ENCODE results near the gene HMCN2. TPM values are rescaled to one million over a fixed set of nuclear protein-coding genes. Genes with fewer than 3 reads are reported as not detected.

The HMCN2 gene
- total RNA-seq, 4 donors from 2014 or later, result 9.6 to 21.1 (median 15.5) TPM

GRCh38 chr9:130430232-130430631 lies 164.7 kb downstream of the HMCN2 start:
- TF ChIP-seq, protein P1, sequence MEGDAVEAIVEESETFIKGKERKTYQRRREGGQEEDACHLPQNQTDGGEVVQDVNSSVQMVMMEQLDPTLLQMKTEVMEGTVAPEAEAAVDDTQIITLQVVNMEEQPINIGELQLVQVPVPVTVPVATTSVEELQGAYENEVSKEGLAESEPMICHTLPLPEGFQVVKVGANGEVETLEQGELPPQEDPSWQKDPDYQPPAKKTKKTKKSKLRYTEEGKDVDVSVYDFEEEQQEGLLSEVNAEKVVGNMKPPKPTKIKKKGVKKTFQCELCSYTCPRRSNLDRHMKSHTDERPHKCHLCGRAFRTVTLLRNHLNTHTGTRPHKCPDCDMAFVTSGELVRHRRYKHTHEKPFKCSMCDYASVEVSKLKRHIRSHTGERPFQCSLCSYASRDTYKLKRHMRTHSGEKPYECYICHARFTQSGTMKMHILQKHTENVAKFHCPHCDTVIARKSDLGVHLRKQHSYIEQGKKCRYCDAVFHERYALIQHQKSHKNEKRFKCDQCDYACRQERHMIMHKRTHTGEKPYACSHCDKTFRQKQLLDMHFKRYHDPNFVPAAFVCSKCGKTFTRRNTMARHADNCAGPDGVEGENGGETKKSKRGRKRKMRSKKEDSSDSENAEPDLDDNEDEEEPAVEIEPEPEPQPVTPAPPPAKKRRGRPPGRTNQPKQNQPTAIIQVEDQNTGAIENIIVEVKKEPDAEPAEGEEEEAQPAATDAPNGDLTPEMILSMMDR (IDR thresholded peaks at IDR 0.05), result no peak
- TF ChIP-seq POLR2AphosphoS5 (IDR thresholded peaks at IDR 0.05) (no peak), EP300 (IDR thresholded peaks at IDR 0.05) (no peak), POLR2A (IDR thresholded peaks at IDR 0.05) (no peak)
- Histone ChIP-seq H3K27ac (no peak overlapping the region), H3K36me3 (peaks cover 0 to 41% of the 10 kb centered on the region in 2 donors), H3K27me3 (peaks cover 10% of the 10 kb centered on the region), H3K9me3 (no peaks in the 10 kb centered on the region), H3K4me1 (peaks cover 0 to 13% (median 10%) of the 10 kb centered on the region in 3 donors), H3K4me3 (no peak overlapping the region)
- no CpG with 5 or more reads among the region's 18 CpGs for WGBS, 2 donors (ENCODE audit: low coverage in 1 of 2)
- no peak for ATAC-seq

DNA sequence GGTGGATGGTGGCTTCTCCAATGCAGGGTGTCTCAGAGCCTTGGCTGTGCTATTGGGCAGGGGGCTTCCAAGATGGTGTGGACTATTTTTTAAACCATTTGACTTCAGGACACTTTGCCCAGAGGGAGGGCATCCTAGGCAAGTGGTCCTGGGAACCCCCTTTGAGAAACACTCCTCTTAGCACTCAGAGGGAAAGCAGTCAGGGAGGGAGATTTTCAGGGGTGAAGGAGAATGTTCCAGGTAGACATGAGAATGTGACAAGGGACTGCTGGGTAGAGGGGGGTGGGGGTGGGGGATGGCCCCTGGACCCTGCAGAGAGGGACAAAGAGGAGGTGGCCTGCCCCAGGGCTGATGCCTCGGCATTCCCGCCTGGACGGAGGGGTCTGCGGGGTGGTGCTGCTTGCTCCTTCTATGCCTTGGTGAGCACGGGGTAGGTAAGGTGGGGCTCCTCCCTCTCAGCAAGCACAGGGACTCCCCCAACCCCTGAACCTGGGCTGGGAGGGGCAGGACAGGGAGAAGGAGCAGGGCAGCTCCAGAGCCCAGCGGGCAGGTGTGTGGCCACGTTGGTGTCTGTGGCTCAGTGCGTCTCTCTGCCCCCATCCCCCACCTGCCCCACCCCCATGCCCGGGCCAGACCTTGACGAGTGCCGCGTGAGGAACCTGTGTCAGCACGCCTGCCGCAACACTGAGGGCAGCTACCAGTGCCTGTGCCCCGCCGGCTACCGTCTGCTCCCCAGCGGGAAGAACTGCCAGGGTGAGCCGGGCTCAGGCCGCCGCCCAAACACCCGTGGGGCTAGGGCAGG lies 165.4 kb downstream of the HMCN2 start:
- Histone ChIP-seq H3K9me3 (no peaks in the 10 kb centered on the region), H3K27me3 (peaks cover 10% of the 10 kb centered on the region), H3K27ac (no peak overlapping the region), H3K36me3 (peaks cover 0 to 35% of the 10 kb centered on the region in 2 donors), H3K4me3 (no peak overlapping the region), H3K4me1 (peaks cover 0 to 13% (median 10%) of the 10 kb centered on the region in 3 donors)
- ATAC-seq, result no peak
- 100% methylated on average over 2 of the region's 22 CpGs; no CpG with 5 or more reads in 1 of the 2 donors for WGBS, 2 donors (ENCODE audit: low coverage in 1 of 2)
- TF ChIP-seq, protein P1 (IDR thresholded peaks at IDR 0.05), result no peak
- TF ChIP-seq POLR2AphosphoS5 (IDR thresholded peaks at IDR 0.05) (no peak), EP300 (IDR thresholded peaks at IDR 0.05) (no peak), POLR2A (IDR thresholded peaks at IDR 0.05) (no peak)

DNA sequence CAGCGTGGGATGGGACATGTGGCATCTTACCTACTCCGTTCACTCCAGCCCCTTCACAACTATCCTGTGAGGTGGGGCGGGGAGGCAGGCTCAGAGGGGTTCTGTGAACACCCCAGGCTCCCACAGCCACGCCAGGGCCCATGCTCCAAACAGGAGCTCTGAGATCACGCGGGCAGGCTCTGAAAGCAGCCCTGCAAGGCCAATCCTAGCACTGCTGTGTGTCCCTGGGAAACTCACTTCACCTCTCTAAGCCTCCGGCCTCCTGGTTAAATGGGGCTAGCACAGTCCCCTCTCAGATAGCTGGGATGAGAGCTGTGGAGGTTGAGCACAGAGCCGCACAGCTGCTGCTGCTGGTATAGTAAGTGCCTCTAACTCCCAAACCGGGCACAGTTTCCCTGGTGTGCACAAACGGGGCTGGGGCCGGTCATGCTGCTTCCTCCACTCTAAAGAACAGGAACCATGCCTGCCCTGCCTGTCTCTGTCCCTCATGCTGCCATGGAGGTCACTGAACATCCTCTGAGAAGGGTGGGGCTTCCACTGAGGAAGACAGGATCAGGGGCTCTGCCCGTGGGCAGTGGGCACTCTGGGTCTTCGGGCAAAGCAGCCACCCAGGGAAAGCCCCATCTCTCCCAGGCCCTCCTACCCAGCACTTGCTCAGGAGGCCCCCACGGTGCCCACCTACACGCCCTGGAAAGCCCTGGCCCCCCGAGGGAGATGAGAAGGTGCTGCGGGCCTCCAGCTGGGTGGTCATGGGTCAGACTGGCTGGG lies 166.2 kb downstream of the HMCN2 start:
- H3K27ac ChIP-seq, result no peak overlapping the region
- no peak overlapping the region for H3K4me3 ChIP-seq
- TF ChIP-seq, protein P1 (IDR thresholded peaks at IDR 0.05), result no peak
- TF ChIP-seq POLR2AphosphoS5 (IDR thresholded peaks at IDR 0.05), result no peak
- TF ChIP-seq POLR2A (IDR thresholded peaks at IDR 0.05), result no peak
- TF ChIP-seq EP300 (IDR thresholded peaks at IDR 0.05), result no peak
- peaks cover 10% of the 10 kb centered on the region for H3K27me3 ChIP-seq
- no peaks in the 10 kb centered on the region for H3K9me3 ChIP-seq
- 90 to 93% methylated on average over 4 of the region's 17 CpGs for WGBS, 2 donors (ENCODE audit: low coverage in 1 of 2)
- H3K36me3 ChIP-seq, result peaks cover 0 to 31% of the 10 kb centered on the region in 2 donors
- peaks cover 0 to 13% (median 10%) of the 10 kb centered on the region in 3 donors for H3K4me1 ChIP-seq
- no peak for ATAC-seq

GRCh38 chr9:130432362-130432761 lies 166.8 kb downstream of the HMCN2 start:
- Histone ChIP-seq H3K4me3 (no peak overlapping the region), H3K9me3 (no peaks in the 10 kb centered on the region), H3K4me1 (peaks cover 0 to 13% (median 10%) of the 10 kb centered on the region in 3 donors), H3K27ac (no peak overlapping the region), H3K27me3 (peaks cover 10% of the 10 kb centered on the region), H3K36me3 (peaks cover 0 to 28% of the 10 kb centered on the region in 2 donors)
- no peak for ATAC-seq
- WGBS, 2 donors (ENCODE audit: low coverage in 1 of 2), result 62 to 63% methylated on average over 2 to 3 of the region's 11 CpGs
- no peak for TF ChIP-seq POLR2A (IDR thresholded peaks at IDR 0.05)
- TF ChIP-seq, protein P1 (IDR thresholded peaks at IDR 0.05), result no peak
- no peak for TF ChIP-seq POLR2AphosphoS5 (IDR thresholded peaks at IDR 0.05)
- no peak for TF ChIP-seq EP300 (IDR thresholded peaks at IDR 0.05)
